Measurements from ENCODE around the gene RIBC2. TPM values are rescaled to one million over a fixed set of nuclear protein-coding genes. Genes with fewer than 3 reads are reported as not detected.
"Not testable (repeated sequence)": the region's sequence is repeated elsewhere in the genome, so short reads cannot be mapped to it uniquely, and the experiment has no call there.

The RIBC2 gene
- total and polyA plus RNA-seq, 2 of the 4 experiments (the other 2 are of a cell fraction): 0.29 to 0.36 TPM

DNA sequence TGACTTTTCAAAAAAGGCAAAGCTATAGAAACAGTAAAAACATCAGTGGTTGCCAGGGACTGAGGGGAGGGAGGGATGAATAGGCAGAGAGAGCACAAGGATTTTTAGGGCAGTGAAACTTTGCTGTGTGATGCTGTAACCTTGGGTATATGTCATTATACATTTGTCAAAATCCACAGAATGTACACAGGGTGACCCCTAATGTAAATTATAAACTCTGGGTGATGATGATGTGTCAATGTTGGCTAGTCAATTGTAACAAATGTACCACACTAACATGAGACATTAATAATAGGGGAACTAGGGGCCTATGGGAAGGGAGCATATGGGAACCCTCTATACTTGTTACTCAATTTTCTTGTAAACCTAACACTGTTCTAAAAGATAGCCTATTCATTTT lies 24.8 kb downstream of the RIBC2 start:
- peaks cover 13% of the 10 kb centered on the region for H3K4me1 ChIP-seq (ENCODE audit: control insufficient read depth, insufficient read depth, low read length)
- no peak overlapping the region for H3K4me2 ChIP-seq (ENCODE audit: low read depth, low read length)
- no peak overlapping the region for H3K9ac ChIP-seq (ENCODE audit: low read depth, low read length)
- H2BK5ac ChIP-seq (ENCODE audit: low read depth, low read length, poor library complexity, severe bottlenecking): no peak overlapping the region
- no peak overlapping the region for H4K8ac ChIP-seq (ENCODE audit: low read depth in 2 of 2, low read length in 2 of 2)
- no peak overlapping the region for H3K4ac ChIP-seq (ENCODE audit: low read depth, low read length)
- no peak for TF ChIP-seq BHLHE40 (IDR thresholded peaks at IDR 0.05; ENCODE audit: low read depth, low read length)
- TF ChIP-seq CEBPB (IDR thresholded peaks at IDR 0.05; ENCODE audit: low read depth, low read length): no peak
- no peak for TF ChIP-seq MAZ (IDR thresholded peaks at IDR 0.05; ENCODE audit: borderline replicate concordance, low read depth, low read length)
- no peak for TF ChIP-seq RCOR1 (IDR thresholded peaks at IDR 0.05; ENCODE audit: insufficient replicate concordance, low read length)
- TF ChIP-seq RFX5 (IDR thresholded peaks at IDR 0.05; ENCODE audit: low read depth, low read length): no peak
- no peak for TF ChIP-seq CHD1 (IDR thresholded peaks at IDR 0.05; ENCODE audit: low read depth, low read length)
- TF ChIP-seq USF2 (IDR thresholded peaks at IDR 0.05; ENCODE audit: low read depth, low read length): no peak
- TF ChIP-seq NFE2L2 (IDR thresholded peaks at IDR 0.05; ENCODE audit: low read depth, low read length): no peak
- H3K23ac ChIP-seq (ENCODE audit: low read depth, low read length): no peak overlapping the region
- no peak overlapping the region for H3K27ac ChIP-seq (ENCODE audit: insufficient read depth, low read length)
- no peak overlapping the region for H3K18ac ChIP-seq (ENCODE audit: low read depth, low read length)
- H2AK5ac ChIP-seq (ENCODE audit: low read depth, low read length): no peak overlapping the region
- H2AFZ ChIP-seq (replicated peaks; ENCODE audit: low read length, poor library complexity): no peak overlapping the region
- no peak overlapping the region for H2BK15ac ChIP-seq (ENCODE audit: low read depth, low read length)
- ChIA-PET POLR2A (ENCODE audit: unreplicated experiment) (no interaction called here), CTCF (no interaction called here)
- no peak overlapping the region for H2BK120ac ChIP-seq (ENCODE audit: low read depth, low read length)
- intact Hi-C loops (cut with micrococcal nuclease): loop anchor here (5.0 kb wide), 1 partner anchor 336 kb away; no protein-coding TSS in a partner anchor
- no peaks in the 10 kb centered on the region for H3K36me3 ChIP-seq (ENCODE audit: control insufficient read depth, insufficient read depth, low read length)
- peak overlapping the region; percentile 22; the same call in 1 of the 2 replicates for H2BK20ac ChIP-seq (ENCODE audit: low read depth, low read length)
- no peak overlapping the region for H4K91ac ChIP-seq (ENCODE audit: insufficient read depth, low read depth, low read length)
- no peak overlapping the region for H3K4me3 ChIP-seq (ENCODE audit: insufficient read depth, low read depth, low read length)
- no peak overlapping the region for H4K5ac ChIP-seq (ENCODE audit: low read depth, low read length)
- no TSS peak for BruUV-seq (replicated peaks)
- H4K20me1 ChIP-seq (ENCODE audit: insufficient read depth, low read length): no peaks in the 10 kb centered on the region
- in situ Hi-C loops (cut with MboI; ENCODE audit: low sequenced_read_pairs): no loop called here
- ATAC-seq (ENCODE audit: low read depth) (peak; percentile 35), DNase-seq (peak; percentile 57)
- no peaks in the 10 kb centered on the region for H3K9me3 ChIP-seq (ENCODE audit: control insufficient read depth, insufficient read depth, low read length)
- H2AK9ac ChIP-seq (replicated peaks; ENCODE audit: low read depth, low read length, poor library complexity): no peak overlapping the region
- H3K9me1 ChIP-seq (ENCODE audit: insufficient read depth, low read length): no peaks in the 10 kb centered on the region
- H3K27me3 ChIP-seq (ENCODE audit: control insufficient read depth, insufficient read depth, low read length): no peaks in the 10 kb centered on the region
- dilution Hi-C loops (cut with HindIII; ENCODE audit: low sequenced_read_pairs, unreplicated experiment): no loop called here
- H3K56ac ChIP-seq (ENCODE audit: extremely low read depth, insufficient read depth, low read length): no peak overlapping the region
- H3K14ac ChIP-seq (replicated peaks; ENCODE audit: low read depth, low read length): 0 out of 2 replicates have a peak overlapping the region, but pooled peaks have one; percentile 57
- no peaks in the 10 kb centered on the region for H3K79me1 ChIP-seq (ENCODE audit: low read depth in 1 of 2, low read length in 2 of 2)

GRCh38 chr22:45440688-45441087 lies 27.2 kb downstream of the RIBC2 start:
- H3K14ac ChIP-seq (replicated peaks; ENCODE audit: low read depth, low read length); in situ Hi-C loops (cut with MboI; ENCODE audit: low sequenced_read_pairs); H3K4me3 ChIP-seq (ENCODE audit: insufficient read depth, low read depth, low read length); H3K23ac ChIP-seq (ENCODE audit: low read depth, low read length); H2AK5ac ChIP-seq (ENCODE audit: low read depth, low read length); H2AFZ ChIP-seq (replicated peaks; ENCODE audit: low read length, poor library complexity); H3K4me2 ChIP-seq (ENCODE audit: low read depth, low read length); dilution Hi-C loops (cut with HindIII; ENCODE audit: low sequenced_read_pairs, unreplicated experiment); H4K20me1 ChIP-seq (ENCODE audit: insufficient read depth, low read length); H4K8ac ChIP-seq (ENCODE audit: low read depth in 2 of 2, low read length in 2 of 2); H3K9me3 ChIP-seq (ENCODE audit: control insufficient read depth, insufficient read depth, low read length); H2BK15ac ChIP-seq (ENCODE audit: low read depth, low read length); H2BK5ac ChIP-seq (ENCODE audit: low read depth, low read length, poor library complexity, severe bottlenecking); H3K9me1 ChIP-seq (ENCODE audit: insufficient read depth, low read length); H3K27ac ChIP-seq (ENCODE audit: insufficient read depth, low read length); DNase-seq; H3K9ac ChIP-seq (ENCODE audit: low read depth, low read length); H3K56ac ChIP-seq (ENCODE audit: extremely low read depth, insufficient read depth, low read length); H3K27me3 ChIP-seq (ENCODE audit: control insufficient read depth, insufficient read depth, low read length); H4K91ac ChIP-seq (ENCODE audit: insufficient read depth, low read depth, low read length); H3K79me1 ChIP-seq (ENCODE audit: low read depth in 1 of 2, low read length in 2 of 2); POLR2A ChIA-PET (ENCODE audit: unreplicated experiment); ATAC-seq (ENCODE audit: low read depth); H3K36me3 ChIP-seq (ENCODE audit: control insufficient read depth, insufficient read depth, low read length); H4K5ac ChIP-seq (ENCODE audit: low read depth, low read length); H3K18ac ChIP-seq (ENCODE audit: low read depth, low read length); BruUV-seq (replicated peaks): not testable (repeated sequence)
- CTCF ChIA-PET: interaction anchor here (1.7 to 2.0 kb wide), 2 partner anchors 112 to 113 kb away, joined by 8 read pairs; no protein-coding TSS in a partner anchor
- peak overlapping the region; percentile 78 for H2BK20ac ChIP-seq (ENCODE audit: low read depth, low read length)
- H2BK120ac ChIP-seq (ENCODE audit: low read depth, low read length): peak overlapping the region; percentile 23; the same call in 1 of the 2 replicates
- H2AK9ac ChIP-seq (replicated peaks; ENCODE audit: low read depth, low read length, poor library complexity): peak overlapping the region; percentile 28
- WGBS, 2 experiments (ENCODE audit: extremely low coverage in 2 of 2, insufficient read length in 1 of 2): no CpG with 5 or more reads among the region's 13 CpGs
- intact Hi-C loops (cut with micrococcal nuclease): loop anchor here (1.0 to 2.0 kb wide), 2 partner anchors 64 to 113 kb away; no protein-coding TSS in a partner anchor
- H3K4ac ChIP-seq (ENCODE audit: low read depth, low read length): peak overlapping the region; percentile 48; the same call in 1 of the 2 replicates
- peaks cover 20% of the 10 kb centered on the region for H3K4me1 ChIP-seq (ENCODE audit: control insufficient read depth, insufficient read depth, low read length)

All from IMR-90 (cell line).